Kasumi-1 (cell line): Measurements from ENCODE around the gene SPEF1.

Experiments
- DNase-seq, 2 experiments: peaks; one replicate each; lab custom pipeline; 2025; lab: John Stamatoyannopoulos, UW

SPEF1 gene

GRCh38 chr20:3748073-3748472 lies 33.2 kb downstream of the SPEF1 start:
- DNase-seq: no peak

DNA sequence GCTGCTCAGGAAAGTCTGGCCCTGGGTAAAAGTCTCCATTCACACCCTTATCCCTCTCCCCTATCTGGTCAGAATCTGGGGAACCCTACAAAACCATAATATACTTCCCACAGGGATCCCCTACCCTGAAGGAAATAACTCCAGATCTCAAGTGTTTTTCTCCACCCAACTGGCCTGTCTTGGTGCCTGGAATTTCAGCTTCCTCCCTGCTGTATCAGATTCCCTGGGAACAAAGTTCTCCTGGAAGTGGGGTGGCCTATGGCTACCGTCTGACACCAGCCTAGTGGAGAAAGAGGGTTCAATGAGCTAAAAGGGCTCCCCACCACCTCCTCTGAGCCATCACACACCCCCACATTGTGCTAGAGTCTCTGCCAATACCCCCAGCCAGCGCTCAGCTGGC lies 33.8 kb downstream of the SPEF1 start:
- no peak for DNase-seq

DNA sequence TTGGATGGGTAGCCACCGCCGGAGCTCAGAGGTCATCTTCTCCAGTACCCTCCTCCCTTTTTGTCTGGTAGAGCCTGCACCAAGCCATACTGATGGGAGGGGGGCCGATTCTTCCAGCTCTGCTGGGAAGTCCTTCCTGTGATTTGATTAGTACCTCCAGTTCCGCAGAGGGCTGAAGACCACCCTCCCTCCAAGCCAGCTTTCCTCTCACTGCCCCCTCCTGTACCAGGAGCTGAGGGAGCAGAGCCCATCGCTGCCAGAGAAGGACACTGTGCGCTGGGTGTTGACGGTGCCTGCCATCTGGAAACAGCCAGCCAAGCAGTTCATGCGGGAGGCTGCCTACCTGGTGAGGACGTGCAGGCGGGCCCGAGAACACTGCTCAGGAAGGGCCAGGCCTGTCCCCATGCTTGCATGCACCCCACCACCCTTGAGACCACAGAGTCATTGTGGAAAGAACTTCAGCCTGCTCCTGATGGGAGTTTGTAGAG lies 35.5 kb downstream of the SPEF1 start:
- no peak for DNase-seq

DNA sequence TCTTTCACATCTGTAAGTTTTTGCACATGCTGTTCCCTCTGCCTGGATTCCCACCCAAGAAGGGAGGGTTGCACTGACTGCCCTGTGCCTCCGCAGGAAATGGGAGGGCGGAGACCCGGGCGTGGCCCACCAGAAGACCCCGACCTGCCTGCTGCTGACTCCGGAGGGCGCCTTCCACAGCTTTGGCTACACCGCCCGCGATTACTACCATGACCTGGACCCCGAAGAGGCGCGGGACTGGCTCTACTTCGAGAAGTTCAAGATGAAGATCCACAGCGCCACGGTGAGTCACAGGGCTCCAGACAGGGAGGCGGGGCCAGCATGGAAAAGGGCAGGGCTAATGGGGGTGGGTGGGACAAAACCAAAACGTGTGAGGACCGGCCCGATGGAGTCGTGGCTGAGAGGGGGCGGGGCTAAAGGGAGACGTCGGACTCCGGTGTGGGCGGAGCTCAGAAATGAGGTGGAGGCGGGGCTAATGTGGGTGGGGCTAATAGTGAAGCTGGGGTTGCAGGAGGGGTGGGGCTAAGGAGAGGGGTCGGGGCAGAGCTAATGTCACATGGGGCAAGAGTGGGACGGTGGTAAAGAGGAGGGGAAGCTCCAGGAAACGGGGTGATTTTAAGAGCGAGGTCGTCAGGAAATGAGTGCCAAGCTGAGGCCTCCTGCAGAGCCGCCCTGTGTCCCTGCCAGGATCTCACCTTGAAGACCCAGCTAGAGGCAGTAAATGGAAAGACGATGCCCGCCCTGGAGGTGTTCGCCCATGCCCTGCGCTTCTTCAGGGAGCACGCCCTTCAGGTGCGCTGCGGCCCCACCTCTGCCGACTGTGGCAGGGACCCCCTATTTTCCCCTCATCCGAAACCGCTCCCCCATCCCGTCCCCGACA lies 36.2 kb downstream of the SPEF1 start:
- DNase-seq: peak; percentile 85 to 90

GRCh38 chr20:3744037-3744436 lies 37.2 kb downstream of the SPEF1 start:
- no peak for DNase-seq

DNA sequence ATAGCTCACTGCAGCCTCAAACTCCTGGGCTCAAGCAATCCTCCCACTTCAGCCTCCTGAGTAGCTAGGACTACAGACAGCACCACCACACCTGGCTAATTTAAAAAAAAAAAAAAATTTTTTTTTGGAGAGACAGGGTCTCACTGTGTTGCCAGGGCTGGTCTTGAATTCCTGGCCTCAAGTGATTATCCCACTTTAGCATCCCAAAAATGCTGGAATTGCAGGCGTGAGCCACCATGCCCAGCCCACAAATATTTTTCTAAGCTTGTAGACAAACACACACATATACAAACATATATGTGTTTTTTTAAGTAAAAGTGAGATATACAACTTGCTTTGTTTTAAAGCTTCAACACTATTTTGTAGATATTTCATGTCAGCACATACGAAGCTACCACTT lies 38.0 kb downstream of the SPEF1 start:
- no peak for DNase-seq

- no peak for DNase-seq
Measured at GRCh38 chr20:3741836-3742458, 39.3 kb downstream of the SPEF1 start.

DNA sequence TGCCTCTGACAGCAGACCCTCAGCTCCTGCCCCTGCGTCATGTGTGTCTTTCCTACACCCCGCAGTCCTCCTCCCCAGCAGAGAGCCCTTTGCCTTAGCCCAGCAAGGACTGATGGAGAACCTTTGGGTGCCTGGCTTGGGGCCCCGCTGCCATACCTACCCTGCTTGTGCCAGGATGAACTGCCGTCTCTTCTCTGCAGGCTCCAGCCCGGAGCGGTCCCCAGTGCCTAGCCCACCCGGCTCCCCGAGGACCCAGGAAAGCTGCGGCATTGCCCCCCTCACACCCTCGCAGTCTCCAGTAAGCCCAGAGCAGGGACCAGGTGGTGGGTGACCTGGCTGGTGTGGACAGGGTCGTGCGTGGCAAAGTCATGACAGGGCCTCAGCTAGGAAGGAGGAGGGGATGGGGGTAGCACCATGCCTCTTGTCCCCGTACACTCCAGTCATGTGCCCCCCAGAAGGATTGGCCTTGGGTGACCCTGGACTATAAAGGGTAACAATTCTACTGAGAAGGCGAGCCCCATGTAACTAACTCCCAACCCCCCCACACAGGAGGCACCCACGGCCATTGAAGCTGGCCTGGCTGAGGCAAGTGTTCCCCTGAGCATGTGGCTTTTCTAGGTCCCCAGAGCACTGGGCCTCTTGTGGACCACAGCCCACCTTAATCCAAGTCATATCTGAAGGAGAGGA lies 40.5 kb downstream of the SPEF1 start:
- no peak for DNase-seq

DNA sequence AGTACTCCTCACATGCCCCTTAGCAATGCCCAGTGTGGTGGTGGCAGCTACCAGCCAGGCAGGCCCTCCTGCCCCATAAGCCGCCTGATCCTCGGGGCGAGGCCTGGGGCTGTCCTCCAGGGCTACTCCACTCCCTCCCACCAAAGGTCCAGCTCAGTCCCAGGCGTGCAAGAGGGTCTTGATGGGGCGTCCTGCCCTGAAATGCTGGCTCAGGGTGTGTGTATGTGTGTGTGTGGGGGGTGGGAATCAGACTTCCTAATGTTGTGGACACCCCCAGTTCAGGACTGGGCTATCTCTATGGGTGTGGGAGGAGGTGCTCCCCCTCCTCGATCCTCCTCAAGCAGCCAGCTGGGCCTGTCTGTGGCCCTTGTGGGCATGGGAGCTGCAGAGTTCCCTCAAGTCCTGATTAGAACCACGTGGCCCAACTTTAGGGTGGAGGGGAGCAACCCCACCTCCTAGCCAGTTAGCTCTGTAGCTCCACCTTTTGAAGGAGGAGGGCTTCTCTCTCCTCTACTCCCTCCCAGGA lies 41.3 kb downstream of the SPEF1 start:
- no peak for DNase-seq

- no peak for DNase-seq
Measured at GRCh38 chr20:3739054-3739925, 42.0 kb downstream of the SPEF1 start.

- no peak for DNase-seq
Measured at GRCh38 chr20:3738111-3739053, 42.9 kb downstream of the SPEF1 start.

DNA sequence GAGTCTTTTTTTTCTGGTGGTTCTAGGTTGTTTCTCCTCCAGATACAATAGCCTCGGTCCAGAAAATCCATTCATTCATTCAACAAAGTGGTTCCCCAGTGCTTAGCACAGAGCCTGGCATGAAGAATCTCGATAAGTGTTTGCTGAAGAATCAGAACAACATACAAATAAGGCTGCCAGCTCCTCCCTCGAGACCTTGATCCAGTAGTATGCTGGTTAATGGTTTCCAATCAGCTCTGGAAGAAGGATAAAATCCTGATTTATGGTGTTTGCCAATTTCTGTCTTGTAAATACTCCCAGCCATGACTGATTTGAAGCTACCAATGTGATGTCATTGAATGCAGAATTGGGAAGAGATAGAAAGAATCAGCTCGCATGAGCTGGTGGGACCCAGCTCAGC lies 45.5 kb downstream of the SPEF1 start:
- no peak for DNase-seq

DNA sequence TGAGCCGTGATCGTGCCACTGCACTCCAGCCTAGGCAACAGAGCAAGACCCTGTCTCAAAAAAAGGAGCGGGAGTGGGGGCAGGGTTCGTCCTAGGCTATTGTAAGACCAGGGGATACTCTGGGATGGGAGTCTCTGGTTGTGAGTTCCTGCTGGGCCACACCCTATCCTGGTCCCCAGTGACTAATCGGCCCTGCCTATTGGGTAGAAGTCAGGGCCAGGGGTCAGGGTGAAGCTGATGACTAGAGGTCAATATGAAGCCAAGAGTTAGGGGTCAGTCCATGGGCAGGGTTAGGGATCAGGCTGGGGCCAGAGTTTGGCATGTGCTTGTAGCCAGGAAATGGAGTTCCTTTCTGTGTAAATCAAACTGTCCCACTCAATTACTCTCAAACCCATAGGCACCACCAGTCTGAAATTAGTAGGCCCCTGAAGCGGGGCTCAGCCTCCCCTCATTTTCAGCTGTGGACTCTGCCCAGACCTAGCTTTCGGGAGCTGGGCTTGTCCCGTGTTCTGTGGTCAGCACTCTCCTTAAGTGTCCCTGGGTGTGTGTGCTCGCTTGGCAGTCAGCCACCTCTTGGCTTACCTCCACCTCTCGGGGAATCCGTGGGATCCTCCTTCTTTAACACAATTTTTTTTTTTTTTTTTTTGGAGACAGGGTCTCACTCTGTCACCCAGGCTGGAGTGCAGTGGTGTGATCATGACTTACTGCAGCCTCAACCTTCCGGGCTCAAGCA lies 47.0 kb downstream of the SPEF1 start:
- no peak for DNase-seq

DNA sequence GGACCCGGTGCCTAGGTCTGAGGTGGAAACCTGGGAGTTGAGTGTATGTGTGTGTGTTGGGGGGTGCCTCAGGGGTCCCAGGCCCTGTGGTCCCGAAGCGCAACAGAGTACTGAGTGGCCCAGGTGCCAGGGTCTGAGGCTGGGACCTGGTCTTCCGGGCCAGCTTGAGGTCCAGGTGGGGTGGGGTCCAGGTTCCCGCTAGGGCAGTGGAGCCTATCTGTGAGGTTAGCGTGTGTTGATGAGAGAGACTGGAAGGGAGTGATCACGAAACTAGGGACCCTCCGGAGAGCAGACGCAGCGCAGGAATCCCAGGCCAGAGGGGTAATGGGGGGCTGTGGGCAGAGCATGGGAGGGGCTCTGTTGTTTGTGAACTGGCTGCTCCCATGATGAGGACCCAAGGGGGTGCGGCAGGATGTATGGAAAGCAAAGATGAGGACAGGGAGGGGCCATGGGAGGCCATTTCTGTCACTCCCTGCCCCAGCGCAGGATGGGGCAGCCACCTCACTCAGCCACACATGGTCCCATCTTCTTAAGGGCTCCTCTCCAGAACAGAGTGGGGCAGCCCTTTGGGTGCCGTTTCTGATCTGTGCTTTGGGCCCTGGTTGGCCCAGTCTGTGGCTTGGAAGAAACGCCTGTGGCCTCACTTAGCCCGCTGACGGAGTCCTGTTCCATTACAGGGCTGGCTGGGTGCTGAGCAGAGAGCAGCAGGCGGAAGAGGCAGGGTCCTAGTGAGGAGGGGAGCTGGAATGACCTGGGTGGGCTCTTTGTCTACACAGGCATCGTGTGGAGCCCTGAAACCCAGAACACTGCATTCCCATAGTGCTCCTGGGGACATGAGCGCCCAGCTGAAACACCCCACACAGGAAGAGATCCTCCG lies 47.9 kb downstream of the SPEF1 start:
- no peak for DNase-seq

DNA sequence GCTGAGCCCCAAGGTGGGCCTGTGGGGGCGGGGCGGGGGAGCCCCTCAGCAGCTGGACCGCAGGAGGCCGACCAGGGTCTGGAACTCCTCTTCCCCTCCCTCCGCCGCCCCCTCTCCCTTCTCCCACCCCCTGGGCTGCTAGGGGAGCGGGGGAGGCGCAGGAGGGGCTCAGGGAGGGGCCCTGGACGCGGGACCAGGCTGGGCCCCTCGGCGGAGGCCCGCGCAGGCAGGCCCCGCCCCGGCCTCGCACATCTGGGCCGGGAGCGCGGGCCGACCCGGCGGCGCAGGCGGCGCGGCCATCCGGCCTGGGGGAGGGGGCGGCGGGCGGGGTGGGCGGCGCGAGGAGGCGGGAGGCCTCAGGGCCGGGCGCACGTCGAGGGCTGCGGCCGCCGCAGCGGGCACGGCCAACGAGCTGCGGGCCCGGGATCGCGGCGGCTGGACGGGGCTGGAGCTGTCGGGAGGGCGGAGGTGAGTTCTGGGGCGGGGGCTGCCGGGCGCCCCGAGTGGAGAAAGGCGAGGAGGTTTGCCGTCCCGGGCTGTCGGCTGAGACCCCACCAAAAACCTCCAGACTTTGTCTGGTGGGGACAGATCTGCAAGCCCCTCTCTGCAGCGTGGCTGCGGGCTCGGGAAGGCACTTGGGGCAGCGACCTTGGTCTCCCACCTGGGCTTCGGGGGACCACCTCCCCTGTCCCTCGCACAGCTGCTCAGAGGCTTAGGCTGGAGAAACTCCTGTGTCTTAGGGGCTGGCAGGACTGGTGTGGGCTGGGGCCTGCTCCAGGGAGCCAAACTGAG lies 48.7 kb downstream of the SPEF1 start, which contains the start of gene HSPA12B:
Gene HSPA12B (plus strand): TSS at position 359 of the 792 bp plus-strand sequence. CDS start 5,990 bp downstream, outside the sequence.
- DNase-seq: no peak

DNA sequence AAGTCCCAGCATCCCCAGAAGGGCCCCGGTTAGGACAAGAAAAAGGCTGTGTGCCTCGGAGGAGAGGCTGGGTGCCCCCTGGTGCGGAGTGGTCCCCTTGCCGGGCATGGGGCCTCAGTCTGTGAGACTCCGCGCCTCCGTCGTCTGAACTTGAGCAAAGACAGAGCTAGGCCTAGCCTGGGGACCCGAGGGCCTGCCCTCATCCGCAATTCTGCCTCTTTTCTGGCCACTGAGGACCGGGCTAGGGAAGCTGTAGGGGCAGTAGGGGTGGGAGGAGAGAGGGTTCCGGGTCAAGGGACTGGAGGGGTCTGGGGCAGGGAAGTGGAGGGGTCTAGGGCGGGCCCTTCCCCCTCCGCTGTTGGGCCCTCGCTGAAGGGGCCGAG lies 49.3 kb downstream of the SPEF1 start:
- no peak for DNase-seq

- DNase-seq: no peak
Measured at GRCh38 chr20:3730803-3731672, 50.2 kb downstream of the SPEF1 start.
